ENCODE data around the gene OR6B3.
A peak's percentile ranks its signal among the peaks of the same experiment; 100 is the strongest.

The OR6B3 gene

DNA sequence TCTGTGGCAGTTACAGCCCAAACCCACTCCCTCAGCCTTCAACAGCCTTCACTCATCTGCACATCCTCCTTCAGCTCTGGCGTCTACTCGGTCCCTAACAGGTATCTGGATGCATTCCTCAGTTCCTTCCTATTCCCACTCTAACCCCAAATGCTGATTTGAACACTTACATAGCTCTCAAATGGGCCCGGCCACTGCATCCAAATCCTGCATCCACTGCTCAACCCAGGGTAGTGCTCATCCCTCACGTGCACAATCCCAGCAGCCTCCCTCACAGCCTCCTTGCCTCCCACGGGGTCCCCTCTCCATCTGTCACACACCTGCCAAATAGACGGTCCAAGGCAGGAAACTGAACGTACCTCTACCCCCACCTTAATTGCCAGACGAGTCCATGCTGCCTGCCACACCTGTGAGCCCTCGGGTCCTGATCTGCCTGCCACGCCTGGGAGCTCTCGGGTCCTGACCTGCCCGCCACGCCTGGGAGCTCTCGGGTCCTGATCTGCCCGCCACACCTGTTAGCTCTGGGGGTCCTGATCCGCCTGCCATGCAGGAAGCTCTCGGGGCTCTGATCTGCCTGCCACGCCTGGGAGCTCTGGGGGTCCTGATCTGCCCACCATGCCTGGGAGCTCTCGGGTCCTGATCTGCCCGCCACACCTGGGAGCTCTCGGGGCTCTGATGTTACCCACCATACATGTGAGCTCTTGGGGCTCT is 9.9 kb downstream of the OR6B3 start:
- DNase-seq = no peak

DNA sequence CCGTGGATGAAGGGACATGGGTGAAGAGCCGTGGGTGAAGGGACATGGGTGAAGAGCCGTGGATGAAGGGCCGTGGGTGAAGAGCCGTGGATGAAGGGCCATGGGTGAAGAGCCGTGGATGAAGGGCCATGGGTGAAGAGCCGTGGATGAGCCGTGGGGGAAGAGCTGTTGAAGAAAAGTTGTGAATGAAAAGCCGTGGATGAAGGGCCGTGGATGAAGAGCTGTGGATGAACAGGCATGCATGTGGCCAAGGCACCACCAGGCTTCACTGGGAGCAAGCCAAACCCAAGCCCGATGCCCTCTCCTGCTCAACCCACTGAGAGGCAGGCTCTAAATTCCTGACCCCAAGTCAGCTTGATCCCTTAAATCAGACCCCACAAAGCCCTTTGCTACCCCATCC is 10.6 kb downstream of the OR6B3 start:
- DNase-seq = no peak

DNA sequence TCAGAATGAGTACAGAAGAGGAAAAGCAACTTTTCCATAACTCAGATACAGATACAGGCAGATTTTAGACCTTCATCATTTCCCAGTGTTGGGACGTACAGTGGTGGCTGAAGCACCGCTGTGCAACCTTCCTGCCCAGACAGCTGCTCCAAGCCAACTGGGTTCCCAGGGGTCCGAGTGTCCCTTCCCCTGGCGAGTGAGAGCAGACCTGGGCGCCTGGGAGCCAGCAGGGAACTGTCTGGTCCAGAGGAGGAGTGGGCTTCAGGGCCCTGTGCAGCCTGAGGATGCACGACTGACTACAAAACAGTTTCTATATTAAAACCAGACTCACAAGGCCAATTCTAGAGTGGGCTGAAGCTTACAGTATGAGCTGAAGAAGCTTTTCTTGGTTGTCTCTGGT is 12.0 kb downstream of the OR6B3 start:
- DNase-seq = no peak

DNA sequence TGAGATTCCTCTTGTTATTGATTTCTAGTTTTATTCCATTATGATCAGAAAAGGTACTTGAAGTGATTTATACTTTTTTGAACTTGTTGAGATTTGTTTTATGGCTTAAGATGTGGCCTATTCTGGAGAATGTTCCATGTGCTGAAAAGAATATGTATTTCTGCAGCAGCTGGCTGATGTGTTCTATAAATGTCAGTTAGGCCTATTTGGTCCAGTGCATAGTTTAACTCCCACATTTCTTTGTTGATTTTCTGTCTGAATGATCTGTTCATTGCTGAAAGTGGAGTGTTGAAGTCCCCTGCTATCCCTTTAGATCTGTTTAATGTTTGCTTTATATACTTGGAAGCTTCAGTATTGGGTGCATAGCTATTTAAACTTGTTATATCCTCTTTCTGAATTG is 16.0 kb downstream of the OR6B3 start:
- no peak for DNase-seq

DNA sequence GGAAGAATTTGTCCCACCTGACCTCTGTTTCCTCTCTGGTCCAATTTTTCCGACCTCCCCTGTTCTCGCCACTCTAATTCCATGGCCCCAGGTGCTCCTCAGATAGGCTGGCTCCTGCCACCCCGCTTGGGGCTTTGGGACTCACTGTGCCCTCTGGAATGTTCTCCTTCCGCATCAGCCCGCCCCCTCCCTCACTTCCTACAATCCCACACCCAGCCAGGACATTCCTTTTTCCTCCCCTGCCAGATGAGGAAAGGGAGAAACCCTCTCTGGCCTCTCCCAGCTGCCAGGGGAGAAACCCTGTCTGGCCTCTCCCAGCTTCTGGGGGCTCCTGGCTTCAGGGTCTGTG is 20.0 kb downstream of the OR6B3 start:
- no peak for DNase-seq

DNA sequence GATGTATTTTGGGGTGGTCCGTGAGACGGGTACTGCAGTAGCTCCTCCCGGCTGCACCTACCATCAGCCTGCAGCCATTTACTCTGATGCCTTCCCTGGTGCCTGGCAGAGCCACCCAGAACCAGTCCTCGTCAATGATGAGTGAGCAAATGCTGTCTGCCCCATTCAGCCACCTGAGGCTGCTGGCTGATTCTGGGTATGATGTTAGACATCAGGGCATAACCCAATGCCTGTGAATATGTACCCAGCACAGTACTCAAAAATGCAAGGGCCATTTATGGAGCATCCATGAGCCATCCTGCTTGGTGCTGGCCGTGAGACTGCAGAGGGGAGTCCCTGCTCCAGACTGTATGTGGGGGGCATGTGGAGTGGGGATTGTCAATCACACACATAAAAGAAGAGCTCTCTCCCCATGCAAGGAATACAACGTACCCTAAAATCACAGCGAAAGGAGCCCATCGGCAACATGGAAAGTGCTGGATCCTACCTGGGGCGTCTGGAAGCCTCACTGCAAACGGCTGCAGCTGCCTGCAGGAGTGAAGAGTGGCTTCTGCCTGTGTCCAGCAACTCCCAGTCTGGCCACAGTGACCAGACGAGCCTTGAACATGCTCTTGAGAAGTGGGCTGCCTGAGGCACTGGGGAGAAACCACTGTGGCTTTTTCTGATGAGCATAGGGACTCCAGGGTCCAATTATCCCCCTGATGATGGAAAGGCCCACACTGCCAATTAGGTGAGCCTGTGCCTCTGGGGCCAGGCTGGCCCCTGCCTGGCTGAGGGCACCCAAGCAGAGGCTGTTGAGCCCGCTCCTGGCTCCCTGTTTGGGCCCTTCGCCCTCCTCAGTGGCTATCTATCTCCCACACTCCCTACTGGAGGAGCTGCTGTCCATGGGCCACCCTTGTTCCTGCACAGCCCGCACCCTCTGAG is 20.7 kb downstream of the OR6B3 start:
- DNase-seq = no peak

DNA sequence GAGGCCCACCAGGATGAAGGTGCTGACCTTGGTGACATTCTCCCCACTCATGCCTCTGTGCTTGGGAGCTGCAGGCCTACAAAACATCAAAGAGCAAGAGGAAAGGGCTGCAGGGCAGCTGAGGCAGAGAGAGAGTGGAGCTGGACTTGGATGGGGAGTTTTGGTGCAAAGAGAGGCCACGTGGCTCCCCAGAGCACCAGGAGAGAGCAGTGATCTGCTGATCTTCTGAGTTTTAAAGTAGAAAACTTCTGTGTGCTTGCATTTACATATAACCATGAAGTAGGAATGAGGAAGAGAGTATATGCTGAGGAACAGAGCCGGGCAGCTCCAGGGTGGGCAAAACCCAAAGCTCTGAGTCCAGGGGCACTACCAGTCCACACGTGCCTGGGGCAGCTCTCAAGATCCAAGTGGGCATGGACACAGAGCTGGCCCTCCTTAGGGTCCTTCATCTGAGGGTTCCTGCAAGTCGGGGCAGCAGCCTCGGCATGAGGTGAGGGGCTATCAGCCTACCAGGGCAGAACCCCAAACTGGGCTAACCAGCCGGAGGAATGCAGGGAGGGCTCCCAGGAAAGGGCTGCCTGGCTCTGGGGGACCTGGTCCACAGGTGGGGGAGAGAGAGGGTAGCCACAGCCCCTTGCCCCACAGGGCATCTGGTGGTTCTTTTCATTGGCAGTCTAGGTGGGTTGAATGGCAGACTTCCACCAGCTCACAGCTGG is 22.8 kb downstream of the OR6B3 start, which contains the start of gene OR6B2:
OR6B2 (minus strand) TSS at position 51 of the 716 bp plus-strand sequence; CDS start at position 51, 0 bp downstream.
- no peak for DNase-seq

DNA sequence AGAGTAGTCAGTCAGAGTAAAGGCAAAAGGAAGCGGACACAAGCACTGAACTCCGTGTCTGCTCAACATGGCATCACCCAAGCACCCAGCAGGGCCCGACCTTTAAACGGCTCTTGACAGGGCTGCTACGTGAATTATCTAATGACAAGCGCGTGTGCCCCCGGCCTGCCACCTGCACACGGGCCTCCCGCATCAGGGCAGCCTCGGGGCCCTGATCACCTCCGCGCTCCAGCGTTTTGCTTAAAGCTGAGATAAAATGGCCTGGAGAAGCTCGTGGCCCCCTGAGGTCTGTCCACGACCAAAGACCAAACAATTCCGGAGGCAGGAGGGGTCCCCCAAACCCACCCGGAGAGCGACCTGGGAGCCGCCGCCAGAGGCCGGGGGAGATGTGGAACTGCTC is 28.6 kb downstream of the OR6B3 start:
- no peak for DNase-seq

DNA sequence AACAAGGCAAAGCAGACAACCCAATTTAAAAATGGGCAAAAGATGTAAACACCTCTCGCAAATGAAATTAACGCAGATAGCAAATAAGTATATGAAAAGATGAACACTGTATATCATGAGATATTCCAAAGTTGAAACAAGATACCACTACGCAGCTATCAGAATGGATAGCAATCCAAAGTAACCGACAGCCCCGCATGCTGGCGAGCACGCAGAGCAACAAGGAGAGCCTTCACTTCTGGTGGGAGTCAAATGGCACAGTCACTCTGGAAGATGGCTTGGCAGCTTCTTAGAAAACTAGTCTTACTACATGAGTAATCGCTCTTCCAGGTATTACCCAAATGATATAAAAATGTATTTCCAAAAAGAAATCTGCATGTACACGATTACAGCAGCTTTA is 29.5 kb downstream of the OR6B3 start:
- no peak for DNase-seq

DNA sequence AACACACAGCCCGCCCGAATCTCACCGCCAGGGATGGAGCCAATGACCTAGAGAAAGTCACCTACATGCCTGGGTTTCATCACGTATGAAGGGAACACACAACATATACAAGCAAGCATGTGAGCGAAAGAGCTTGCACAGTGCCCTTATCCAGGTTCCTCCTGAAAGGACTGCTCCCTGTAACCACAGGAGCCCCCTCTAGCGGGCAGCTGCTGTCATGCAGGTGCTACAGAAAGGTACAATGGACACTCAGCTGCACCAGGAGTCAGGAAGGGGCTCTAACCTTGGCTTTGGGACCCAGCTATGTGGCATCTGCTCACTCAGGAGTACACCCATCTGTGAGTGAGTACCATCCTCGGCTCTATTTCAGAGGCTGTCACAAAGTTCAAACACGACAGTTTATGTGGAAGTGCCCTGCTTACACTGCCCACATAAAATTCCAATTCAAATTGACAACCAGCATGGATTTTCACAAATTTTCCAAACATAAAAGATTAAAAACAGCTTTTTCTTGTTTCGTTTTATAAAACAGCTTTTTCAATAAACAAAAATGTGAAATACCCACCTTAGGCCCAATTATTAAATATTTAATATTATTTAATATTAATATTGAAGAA is 31.7 kb downstream of the OR6B3 start:
- DNase-seq = peak; percentile 89

DNA sequence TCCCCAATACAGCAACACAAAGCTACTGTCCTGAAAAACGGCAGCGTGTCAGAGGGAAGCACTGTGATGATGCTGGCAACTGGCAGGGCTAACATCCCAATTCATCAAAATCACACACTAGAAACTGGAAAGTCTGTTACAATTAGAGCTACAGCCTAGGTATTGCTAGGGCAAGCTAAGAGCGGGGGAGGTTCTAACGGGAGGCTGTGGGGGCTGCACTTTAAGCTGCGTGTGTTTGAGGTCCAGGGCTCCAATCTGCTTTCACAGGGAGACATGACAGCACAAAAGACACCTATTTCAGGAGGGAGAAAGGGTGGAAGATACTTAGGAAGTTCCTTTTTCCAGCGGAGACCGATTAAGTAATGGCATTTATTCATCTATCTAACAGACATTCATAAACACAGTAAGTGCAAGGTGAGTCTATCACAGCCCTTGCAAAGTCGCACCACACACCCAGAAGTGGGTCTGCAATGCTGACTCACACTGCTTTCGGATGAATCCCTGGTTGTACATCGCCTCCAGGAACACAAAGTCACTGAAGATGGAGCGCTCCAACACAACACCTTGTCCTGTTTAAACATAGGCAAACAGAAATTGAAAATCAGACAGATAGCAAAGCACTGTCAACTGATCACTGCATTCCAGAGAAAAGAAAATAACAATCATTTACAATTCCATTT is 35.1 kb downstream of the OR6B3 start:
- DNase-seq = no peak

DNA sequence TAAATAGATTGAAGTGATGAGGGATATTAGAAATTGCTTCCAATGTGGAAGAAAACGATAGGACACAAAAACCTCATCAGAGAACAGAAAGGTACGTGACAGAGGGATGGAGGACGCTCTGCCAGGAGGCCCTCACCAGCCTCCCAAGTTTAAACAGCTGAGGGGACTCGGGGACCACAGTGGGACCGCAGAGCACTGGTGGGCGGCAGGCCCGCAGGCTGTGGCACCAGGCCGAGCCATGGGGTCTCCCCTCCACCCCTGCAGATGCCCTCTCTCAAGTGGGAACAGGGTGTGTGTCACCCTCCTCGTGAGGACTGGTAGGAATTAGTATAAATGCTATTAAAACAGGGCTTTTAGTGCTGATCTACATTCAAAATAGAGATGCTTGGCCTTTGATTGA is 39.0 kb downstream of the OR6B3 start:
- no peak for DNase-seq

DNA sequence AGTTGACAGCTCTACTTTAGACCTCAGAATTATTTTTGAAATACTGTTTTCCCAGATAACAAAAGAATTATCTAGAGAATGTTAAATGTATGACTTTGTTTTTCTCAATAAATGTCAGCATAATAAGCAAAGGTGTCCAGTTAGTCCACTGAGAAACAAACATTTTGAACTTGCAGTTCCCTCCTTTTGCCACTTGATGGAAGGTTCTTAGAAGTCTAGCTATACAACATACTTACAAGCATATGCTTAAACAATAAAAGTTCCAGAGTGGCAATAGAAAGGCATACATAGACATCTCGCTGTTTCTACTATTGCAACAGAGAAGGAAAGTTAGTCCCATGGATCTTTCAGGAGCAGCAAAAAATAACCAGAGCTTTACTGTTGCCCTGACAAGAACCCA is 40.0 kb downstream of the OR6B3 start:
- DNase-seq = no peak

DNA sequence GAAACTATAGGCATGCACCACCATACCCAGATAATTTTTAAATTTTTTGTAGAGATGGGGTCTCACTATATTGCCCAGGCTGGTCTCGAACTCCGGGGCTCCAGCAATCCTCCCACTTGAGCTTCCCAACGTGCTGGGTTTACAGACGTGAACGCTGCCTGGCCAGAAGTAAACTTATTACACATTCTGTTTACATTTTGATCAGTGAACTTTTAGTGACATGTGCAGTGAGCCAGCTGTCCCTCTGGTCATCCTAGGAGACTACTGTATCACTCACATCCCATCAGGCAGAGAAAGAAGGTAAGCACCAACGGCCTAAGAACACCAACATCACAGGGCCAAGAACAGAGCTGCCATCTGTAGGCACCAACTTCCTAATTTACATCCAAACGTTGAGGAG is 50.3 kb downstream of the OR6B3 start:
- no peak for DNase-seq

DNA sequence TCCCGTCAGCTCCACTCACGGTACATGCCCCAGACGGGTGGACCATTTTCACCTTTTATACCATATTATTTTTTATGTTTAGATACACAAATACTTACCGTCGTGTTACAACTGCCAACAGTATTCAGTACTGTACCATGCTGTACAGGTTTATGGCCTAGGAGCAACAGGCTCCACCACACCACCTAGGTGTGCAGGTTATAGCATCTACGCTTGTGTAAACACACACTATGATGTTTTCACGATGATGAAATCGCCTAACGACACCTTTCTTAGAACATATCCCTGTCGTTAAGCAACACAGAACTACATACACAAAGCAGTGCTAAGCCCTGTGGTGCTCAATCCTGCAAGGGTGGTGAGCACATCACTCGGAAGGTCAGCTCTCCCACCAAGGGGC is 52.6 kb downstream of the OR6B3 start:
- no peak for DNase-seq

DNA sequence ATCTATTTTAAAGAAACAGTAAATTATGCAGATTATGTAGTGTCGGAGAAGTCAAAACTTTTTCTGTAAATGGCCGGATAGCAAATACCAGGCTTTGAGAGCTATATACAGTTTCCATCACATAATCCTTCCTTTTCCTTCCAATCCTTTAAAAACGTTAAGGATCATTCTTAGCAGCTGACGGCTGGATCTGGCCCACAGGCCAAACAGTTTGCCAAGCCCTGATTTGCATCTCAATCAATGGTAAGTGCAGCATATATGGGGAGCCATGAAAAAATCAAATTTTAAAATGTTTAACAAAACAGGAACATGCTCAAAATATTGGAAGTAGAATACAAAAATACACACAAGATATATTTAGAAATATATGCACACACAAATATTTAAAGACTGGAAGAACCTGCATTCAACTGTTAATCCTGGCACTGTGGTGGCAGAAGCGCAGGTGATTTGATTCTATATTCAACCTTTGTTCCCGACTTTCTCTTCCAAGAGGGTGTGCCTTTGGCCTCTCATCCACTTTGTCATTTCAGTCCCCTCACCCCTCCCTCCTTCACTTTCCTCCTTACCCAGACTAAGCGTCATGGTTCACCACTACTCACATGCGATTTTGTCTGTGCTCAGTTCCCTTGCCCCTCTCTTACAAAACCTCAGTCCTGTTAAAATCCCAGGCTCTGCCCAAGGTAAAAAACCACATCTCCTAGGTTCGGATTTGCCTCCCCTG is 55.5 kb downstream of the OR6B3 start:
- no peak for DNase-seq

All from NCI-H1694 (cell line).